Activated T-cell treated with anti-CD3 and anti-CD28 coated beads, Interleukin-2, amount 50 U/mL, for 4 hours (primary cell): ENCODE data around the gene NUTM2E. TPM values are rescaled to one million over a fixed set of nuclear protein-coding genes. Genes with fewer than 3 reads are reported as not detected.
A peak's percentile ranks its signal among the peaks of the same experiment; 100 is the strongest.
"Not testable (repeated sequence)": the region's sequence is repeated elsewhere in the genome, so short reads cannot be mapped to it uniquely, and the experiment has no call there.

Source experiments
- ATAC-seq, 2 donors: fragments of 200-7000 bp; cut with Tn5 transposase; one replicate each; pipeline ENCODE4 v1.10.0; 2021
- DNase-seq: peaks from one replicate; pipeline ENCODE4 v3.0.0-alpha.2; 2020
- H3K27me3 Mint-ChIP-seq: one replicate; pipeline ENCODE4 v1.8.0; 2021; ENCODE audit warnings: low read depth, mixed read lengths
- H3K36me3 Mint-ChIP-seq: one replicate; pipeline ENCODE4 v1.8.0; 2022; ENCODE audit warnings: mixed read lengths; ENCODE audit not compliant: insufficient read depth
- H3K4me1 Mint-ChIP-seq: one replicate; pipeline ENCODE4 v1.8.0; 2021; ENCODE audit warnings: low read depth, mixed read lengths
- H3K4me3 Mint-ChIP-seq: one replicate; pipeline ENCODE4 v1.8.0; 2021; ENCODE audit warnings: mild to moderate bottlenecking, moderate library complexity, mixed read lengths
- H3K9me3 Mint-ChIP-seq: one replicate; pipeline ENCODE4 v1.8.0; 2021; ENCODE audit warnings: mixed read lengths
- total RNA-seq, 3 donors: library from RNA; stranded (reverse); gene quantifications; one replicate each; pipeline ENCODE4 v1.2.1, GENCODE V29; 2021

NUTM2E gene
- total RNA-seq, 3 donors from 2014 or later: 0.08 to 0.19 (median 0.13) TPM

GRCh38 chr10:79826131-79826495 is 426 bp upstream of the NUTM2E start:
- not testable (repeated sequence) for H3K36me3 Mint-ChIP-seq, H3K9me3 Mint-ChIP-seq, H3K27me3 Mint-ChIP-seq, DNase-seq
- Mint-ChIP-seq H3K4me3 (peak overlapping the region; percentile 83), H3K4me1 (peaks cover 25% of the 10 kb centered on the region)
- peak; percentile 34 to 41 for ATAC-seq

- DNase-seq, H3K27me3 Mint-ChIP-seq, H3K4me3 Mint-ChIP-seq, H3K4me1 Mint-ChIP-seq, H3K9me3 Mint-ChIP-seq, H3K36me3 Mint-ChIP-seq, ATAC-seq: not testable (repeated sequence)
Measured at GRCh38 chr10:79833833-79834232, 7.3 kb downstream of the NUTM2E start.

GRCh38 chr10:79835891-79836290 is 9.4 kb downstream of the NUTM2E start:
- H3K9me3 Mint-ChIP-seq, H3K4me3 Mint-ChIP-seq, DNase-seq, H3K27me3 Mint-ChIP-seq, ATAC-seq, H3K36me3 Mint-ChIP-seq, H3K4me1 Mint-ChIP-seq: not testable (repeated sequence)

GRCh38 chr10:79836891-79837290 is 10.4 kb downstream of the NUTM2E start:
- H3K27me3 Mint-ChIP-seq: not testable (repeated sequence)

GRCh38 chr10:79838441-79838840 is 11.9 kb downstream of the NUTM2E start:
- not testable (repeated sequence) for ATAC-seq, H3K4me3 Mint-ChIP-seq, H3K4me1 Mint-ChIP-seq, H3K9me3 Mint-ChIP-seq, DNase-seq, H3K27me3 Mint-ChIP-seq, H3K36me3 Mint-ChIP-seq

More at GRCh38 chr10:79836891-79837290, 10.4 kb downstream of the NUTM2E start:
- not testable (repeated sequence) for H3K4me1 Mint-ChIP-seq, DNase-seq, ATAC-seq, H3K36me3 Mint-ChIP-seq, H3K4me3 Mint-ChIP-seq, H3K9me3 Mint-ChIP-seq

- not testable (repeated sequence) for H3K9me3 Mint-ChIP-seq, DNase-seq, H3K4me3 Mint-ChIP-seq, H3K27me3 Mint-ChIP-seq, ATAC-seq, H3K36me3 Mint-ChIP-seq, H3K4me1 Mint-ChIP-seq
Measured at GRCh38 chr10:79853191-79853854, 26.8 kb downstream of the NUTM2E start.

- H3K4me1 Mint-ChIP-seq, ATAC-seq: not testable (repeated sequence)
Measured at GRCh38 chr10:79862269-79862668, 35.7 kb downstream of the NUTM2E start.

GRCh38 chr10:79862803-79863202 is 36.3 kb downstream of the NUTM2E start:
- H3K27me3 Mint-ChIP-seq, H3K9me3 Mint-ChIP-seq, H3K4me3 Mint-ChIP-seq, H3K4me1 Mint-ChIP-seq, H3K36me3 Mint-ChIP-seq, ATAC-seq, DNase-seq: not testable (repeated sequence)

More at GRCh38 chr10:79862269-79862668, 35.7 kb downstream of the NUTM2E start:
- H3K9me3 Mint-ChIP-seq, H3K36me3 Mint-ChIP-seq, H3K27me3 Mint-ChIP-seq, H3K4me3 Mint-ChIP-seq, DNase-seq: not testable (repeated sequence)

- not testable (repeated sequence) for ATAC-seq, H3K4me1 Mint-ChIP-seq, H3K4me3 Mint-ChIP-seq, H3K27me3 Mint-ChIP-seq, H3K36me3 Mint-ChIP-seq, DNase-seq, H3K9me3 Mint-ChIP-seq
Measured at GRCh38 chr10:79866903-79867551, 40.5 kb downstream of the NUTM2E start.

GRCh38 chr10:79868023-79868422 is 41.5 kb downstream of the NUTM2E start:
- H3K36me3 Mint-ChIP-seq, DNase-seq, H3K4me1 Mint-ChIP-seq, ATAC-seq, H3K4me3 Mint-ChIP-seq, H3K27me3 Mint-ChIP-seq, H3K9me3 Mint-ChIP-seq: not testable (repeated sequence)

- DNase-seq, H3K9me3 Mint-ChIP-seq, H3K27me3 Mint-ChIP-seq, H3K4me1 Mint-ChIP-seq, H3K36me3 Mint-ChIP-seq, H3K4me3 Mint-ChIP-seq: not testable (repeated sequence)
- peak; percentile 67 to 71 for ATAC-seq
Measured at GRCh38 chr10:79869439-79870097, 43.0 kb downstream of the NUTM2E start.

- H3K4me1 Mint-ChIP-seq, DNase-seq, H3K27me3 Mint-ChIP-seq, H3K36me3 Mint-ChIP-seq, H3K4me3 Mint-ChIP-seq, H3K9me3 Mint-ChIP-seq: not testable (repeated sequence)
- peak in 1 of 2 donors; percentile 48 for ATAC-seq
Measured at GRCh38 chr10:79871729-79872128, 45.2 kb downstream of the NUTM2E start.
